HG02678 (cell line): Measurements from ENCODE around the gene SUOX.
"Not testable (repeated sequence)": the region's sequence is repeated elsewhere in the genome, so short reads cannot be mapped to it uniquely, and the experiment has no call there.

Experiments
- ATAC-seq: cut with Tn5 transposase; IDR thresholded peaks from one replicate; pipeline ENCODE4 v1.9.1; 2021; ENCODE audit warnings: mild to moderate bottlenecking, moderate library complexity; ENCODE audit not compliant: unreplicated experiment

The SUOX gene

DNA sequence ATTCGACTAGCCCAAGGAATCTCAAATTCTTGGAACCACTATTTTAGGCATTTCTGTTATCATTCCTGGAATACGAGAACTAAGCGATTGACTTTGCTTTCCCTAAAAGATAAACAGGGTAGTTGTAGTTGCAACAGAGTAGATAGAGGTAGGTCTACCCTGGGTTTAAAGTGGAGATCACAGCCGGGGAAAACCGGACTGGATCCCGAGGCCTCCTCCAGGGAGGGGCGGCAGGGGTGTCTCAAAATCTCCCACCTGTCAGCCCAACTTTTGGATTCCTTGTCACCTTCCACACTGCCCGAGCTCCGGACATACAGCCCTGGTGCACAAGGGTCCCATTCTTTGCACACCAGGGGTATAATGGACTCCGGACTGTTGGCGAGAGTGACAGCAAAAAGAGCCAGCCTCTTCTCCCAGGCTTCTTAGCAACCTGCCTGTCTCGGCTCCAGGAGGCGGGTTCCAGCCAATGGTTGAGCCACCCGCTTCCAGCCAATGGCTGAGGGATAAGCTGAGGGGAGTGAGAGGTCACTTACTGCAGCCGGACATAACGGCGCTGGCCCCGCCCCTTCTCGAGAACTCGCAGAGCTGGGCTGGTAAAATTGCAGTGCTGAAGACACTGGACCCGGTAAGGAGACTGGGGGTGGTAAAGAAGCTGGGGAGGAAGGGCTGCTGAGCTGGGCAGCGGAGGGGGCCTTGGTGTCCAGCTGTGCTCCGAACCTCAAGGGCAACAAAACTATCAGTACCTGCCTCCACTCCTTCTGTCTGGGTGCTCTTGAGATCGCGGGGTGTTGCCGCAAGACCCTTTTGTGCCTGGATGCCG, at the start of gene SUOX:
TSS of gene SUOX (plus strand) at position 562 of the 820 bp plus-strand sequence. CDS start 4,946 bp downstream, outside the sequence.
- ATAC-seq: peak; percentile 100

DNA sequence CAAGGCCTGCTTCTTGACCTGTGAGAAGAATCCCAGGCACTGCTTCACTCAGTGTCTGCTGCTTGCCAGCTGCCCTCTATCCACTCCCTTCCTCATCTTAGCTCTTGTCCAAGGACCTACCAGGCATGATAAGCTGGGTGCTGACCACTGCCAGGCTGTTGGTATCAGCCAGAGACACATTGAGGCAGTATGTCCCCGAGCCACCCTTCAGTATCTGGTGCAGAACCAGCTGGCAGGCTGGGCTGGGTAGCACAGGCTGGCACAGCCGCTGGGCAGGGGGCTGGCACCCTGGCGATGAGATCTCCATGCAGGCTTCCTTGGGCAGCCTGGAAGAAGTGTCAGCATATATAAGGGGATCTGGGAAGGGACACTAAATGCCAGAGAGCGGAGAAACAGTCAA, 41.7 kb upstream of the SUOX start:
- no peak for ATAC-seq

DNA sequence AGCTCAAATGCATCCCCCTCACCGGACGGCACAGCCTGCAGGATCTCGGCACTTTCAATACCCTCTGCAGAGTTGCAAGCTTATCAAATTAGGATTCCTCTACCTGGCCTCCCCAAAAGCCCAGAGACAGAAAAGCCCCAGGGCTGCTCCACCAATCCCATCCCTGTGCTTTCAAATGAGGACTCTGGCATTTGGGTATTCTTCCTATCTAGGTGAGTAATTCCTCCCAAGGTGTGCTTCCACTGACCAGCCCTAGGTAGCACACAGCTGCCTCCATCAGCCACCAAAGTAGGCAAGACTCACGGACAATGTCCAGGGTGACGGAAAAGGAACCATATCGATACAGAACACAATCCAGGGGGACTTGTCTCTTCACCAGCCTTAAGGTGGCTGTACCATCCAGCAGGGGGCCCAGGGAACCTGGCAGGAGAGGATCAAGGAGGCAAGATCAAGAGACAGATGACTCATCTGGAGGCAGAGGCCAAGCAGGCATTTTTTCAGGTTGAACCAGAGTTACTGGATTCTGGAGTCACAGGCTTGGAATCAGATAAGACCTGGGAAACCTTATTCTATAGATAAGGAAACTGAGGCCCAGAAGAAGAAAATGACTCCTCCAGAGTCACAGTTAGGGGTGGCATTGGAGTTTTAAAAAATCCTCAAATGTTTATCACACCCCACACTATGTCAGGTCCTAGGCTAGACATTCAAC, 41.1 kb upstream of the SUOX start:
- no peak for ATAC-seq

DNA sequence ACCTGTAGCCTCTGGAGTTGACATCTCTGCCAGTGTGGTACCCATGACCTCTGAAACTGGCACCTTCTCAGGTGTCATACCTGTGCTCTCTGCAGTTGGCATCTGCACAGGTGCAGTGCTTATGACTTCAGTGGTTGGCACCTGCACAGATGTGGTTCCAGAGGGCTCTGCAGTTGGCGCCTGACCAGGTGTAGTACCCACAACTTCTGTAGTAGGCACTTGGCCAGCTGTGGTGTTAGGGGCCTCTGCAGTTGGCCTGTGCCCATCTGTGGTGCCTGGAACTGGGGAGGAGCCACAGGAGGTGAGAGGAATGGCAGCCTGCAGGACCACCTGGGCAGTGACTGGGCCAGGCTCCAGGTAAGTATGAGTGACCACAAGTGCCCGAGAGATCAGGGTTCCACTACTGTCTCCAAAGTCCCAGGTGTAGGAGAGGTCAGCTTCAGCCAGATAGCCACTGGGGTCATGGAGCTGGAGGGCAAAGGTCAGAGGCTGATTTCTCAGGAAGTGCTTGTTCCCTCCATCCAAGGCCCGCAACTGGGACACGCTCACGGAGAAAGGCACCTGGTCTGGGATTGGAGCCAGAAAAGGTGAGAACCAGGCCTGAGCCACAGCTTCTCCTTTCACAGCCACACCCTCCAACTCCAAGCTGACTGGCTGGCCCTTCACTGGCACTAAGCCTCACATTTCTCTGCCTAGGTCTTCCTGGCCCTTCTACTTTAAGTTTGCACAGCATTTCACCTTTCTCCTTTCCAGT, 39.8 kb upstream of the SUOX start:
- no peak for ATAC-seq

DNA sequence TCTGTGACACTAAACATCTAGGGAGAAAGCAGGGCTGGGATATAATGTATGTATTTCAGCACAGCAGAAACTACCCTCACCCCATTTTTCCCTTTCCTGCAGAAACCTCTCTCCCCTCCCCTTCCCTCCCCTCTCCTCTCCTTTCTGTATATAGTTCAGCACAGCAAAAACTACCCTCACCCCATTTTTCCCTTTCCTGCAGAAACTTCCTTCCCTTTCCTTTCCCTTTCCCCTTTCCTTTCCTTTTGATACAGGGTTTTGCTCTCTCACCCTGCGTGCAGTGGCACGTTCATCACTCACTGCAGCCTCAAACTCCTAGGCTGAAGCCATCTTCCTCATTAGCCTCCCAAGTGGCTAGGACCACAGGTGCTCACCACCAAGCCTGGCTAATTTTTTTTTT, 33.3 kb upstream of the SUOX start:
- no peak for ATAC-seq

DNA sequence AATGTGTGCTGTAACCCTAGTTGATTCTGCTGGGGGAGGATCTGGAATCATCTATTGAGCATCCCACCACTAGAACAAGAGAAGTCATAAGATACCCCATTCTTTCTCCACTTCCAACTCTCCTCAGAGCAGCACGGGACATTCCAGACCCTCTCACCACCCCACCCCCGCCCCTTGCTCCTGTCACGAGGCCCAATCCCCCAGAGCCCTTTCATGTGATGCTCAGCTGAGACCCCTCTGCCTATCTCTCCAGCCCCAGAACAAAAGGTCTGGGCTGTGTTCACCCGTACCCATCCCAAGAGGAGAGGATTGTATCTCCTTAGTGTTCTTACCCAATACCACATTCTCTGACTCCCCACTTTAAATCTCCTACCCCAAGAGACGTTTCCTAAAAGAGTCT, 31.8 kb upstream of the SUOX start:
- no peak for ATAC-seq

DNA sequence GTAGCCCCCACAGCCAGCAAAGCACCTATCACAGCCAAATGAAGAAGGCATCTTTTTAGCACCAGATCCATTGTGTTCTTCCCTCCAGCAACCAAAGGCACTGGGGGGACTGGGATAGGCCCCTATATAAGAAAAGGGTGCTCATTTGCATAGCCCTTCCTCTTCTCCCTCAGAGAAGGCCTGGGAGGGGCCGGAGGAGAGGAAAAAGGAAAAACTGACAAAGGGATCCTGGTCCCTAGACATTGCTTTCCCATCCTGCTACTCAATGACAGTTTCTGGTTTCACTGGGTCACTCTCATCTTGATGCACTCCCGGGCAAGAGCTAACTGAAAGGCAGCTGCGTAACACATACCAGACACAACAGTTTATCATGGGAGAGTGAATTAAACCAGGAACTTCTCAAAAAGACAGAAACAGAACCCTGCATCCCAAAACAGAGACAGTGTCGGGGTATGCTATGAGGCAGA, 31.1 kb upstream of the SUOX start, which contains the start of gene PMEL:
TSS of gene PMEL (minus strand) at position 102 of the 467 bp plus-strand sequence. CDS start at position 71, 31 bp downstream.
- no peak for ATAC-seq

DNA sequence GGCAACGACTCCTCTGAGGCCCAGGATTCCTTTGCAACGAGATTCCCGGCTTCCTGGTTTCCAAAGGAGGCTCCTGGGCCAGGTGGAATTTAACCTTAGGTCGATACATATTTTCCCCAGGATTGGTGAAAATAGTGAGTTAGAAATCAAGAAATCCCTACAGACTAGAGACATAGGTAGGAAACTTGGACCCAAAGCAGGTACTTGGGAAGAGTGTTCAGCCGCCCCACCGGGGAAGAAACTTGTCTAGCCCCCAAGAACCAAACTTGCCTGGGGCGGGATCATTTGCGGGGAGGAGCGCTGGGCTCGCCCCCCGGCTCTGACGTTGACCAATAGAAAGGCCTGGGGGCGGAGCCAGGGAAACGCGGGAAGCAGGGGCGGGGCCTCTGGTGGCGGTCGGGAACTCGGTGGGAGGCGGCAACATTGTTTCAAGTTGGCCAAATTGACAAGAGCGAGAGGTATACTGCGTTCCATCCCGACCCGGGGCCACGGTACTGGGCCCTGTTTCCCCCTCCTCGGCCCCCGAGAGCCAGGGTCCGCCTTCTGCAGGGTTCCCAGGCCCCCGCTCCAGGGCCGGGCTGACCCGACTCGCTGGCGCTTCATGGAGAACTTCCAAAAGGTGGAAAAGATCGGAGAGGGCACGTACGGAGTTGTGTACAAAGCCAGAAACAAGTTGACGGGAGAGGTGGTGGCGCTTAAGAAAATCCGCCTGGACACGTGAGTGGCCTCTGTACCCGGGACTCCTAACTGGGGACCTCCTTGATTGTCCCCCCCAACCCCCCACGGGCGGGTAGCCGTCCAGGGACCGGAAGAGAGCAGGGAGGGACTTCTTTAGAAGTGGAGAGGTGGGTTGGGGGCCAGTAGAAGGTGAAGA, 30.4 kb upstream of the SUOX start, which contains the start of gene CDK2:
TSS of gene CDK2 (plus strand) at position 423 of the 874 bp plus-strand sequence. CDS start at position 602, 179 bp downstream.
- ATAC-seq: peak; percentile 97

DNA sequence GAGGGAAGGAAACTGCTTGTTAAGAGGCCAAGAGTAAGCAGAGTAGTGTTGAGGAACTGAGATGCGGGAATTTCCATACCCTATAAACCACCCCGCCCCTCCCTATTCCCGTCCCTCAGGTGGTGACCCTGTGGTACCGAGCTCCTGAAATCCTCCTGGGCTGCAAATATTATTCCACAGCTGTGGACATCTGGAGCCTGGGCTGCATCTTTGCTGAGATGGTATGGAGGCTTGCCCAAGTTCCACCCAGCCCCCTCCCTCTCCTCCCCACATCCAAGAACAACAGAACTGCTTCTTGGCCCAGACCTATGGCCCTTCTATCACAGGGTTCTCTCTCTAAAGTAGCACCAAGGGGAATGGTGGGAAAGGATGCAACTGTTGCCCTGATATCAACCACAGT, 27.7 kb upstream of the SUOX start:
- no peak for ATAC-seq

DNA sequence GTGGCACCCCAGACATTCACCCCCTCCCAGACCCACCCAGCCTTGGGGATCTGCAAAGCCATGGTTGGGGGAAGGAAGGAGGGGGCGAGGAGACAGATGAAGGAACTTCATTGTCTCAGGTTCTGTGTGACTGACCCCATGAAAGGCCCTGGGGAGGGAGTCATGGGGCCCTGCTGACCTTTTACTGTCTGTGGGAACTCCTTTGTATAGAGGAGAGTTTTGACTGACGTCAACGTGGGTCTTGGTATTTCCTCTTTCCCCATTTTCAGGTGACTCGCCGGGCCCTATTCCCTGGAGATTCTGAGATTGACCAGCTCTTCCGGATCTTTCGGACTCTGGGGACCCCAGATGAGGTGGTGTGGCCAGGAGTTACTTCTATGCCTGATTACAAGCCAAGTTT, 26.3 kb upstream of the SUOX start:
- ATAC-seq: no peak

DNA sequence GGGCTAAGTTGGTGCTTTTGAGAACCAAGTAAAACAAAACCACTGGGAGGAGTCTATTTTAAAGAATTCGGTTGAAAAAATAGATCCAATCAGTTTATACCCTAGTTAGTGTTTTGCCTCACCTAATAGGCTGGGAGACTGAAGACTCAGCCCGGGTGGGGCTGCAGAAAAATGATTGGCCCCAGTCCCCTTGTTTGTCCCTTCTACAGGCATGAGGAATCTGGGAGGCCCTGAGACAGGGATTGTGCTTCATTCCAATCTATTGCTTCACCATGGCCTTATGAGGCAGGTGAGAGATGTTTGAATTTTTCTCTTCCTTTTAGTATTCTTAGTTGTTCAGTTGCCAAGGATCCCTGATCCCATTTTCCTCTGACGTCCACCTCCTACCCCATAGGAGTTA, 25.0 kb upstream of the SUOX start:
- ATAC-seq: no peak

DNA sequence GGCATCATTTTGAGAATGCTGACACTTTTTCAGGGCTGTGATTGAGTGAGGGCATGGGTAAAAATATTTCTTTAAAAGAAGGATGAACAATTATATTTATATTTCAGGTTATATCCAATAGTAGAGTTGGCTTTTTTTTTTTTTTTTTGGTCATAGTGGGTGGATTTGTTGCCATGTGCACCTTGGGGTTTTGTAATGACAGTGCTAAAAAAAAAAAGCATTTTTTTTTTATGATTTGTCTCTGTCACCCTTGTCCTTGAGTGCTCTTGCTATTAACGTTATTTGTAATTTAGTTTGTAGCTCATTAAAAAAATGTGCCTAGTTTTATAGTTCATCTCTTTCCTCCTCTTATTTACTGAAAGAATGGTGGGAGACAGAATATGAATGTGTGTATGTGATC, 24.6 kb upstream of the SUOX start:
- no peak for ATAC-seq

DNA sequence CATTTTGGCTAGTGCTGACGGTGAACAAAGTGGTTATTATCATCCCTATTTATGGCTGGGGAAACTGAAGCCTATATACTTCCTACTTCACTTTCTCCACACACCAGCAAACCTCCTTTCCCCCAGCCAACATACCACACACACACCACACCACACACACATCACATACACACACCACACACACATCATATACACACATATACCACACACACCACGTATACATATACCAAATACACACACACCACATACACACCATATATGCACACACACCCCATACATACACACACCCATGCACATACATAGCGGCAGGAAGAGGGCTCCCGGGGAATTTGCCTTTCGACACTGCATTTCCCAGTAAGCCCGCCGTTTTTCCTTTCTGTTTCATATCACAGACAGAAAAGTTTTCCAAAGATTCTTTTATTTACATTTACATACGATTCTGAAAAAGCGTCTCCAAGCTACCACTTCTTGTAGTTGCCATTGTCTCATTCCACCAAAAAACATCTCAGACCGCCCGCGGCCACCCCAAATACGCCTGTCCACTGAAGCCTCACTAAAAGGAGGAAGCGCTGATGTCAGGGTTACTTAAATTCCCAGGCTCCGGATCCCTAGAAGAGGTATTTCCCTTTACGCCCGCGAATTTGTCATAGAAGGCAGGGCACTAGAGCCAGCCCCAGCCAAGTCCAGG, 24.0 kb upstream of the SUOX start:
- no peak for ATAC-seq

DNA sequence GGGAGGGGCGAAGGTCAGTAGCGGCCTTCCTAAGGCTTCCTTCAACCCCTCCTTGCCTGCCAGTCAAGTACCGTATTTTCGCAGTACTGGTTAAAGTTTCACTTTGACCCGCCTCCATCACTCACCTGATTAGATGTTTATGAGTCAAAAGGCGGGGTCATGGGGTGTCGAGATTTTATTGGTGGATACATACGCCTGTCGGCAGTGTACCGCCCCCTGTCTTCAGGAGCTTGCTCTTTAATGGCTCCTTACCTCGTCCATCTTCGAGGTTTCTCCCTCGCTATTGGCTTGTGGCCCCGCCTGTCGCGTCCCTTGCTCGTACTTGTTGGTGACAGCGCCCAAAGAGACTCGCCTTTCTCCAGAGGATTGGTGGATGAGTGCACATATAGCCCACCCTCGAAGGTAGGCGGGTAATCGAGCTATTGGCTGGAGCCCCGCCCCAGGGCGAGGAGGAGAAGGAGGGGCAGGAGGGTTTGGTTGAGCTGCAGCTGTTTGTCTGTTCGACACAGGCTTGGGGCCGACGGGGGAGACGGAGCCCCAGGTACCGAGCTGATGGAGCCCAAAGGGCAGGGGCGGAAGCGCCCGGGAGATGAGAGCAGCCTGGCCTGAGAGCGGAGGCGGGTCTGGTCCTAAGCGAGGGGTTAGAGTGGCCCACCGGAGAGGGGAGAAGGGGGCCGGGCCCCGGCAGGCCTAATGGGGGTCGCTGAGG, 23.3 kb upstream of the SUOX start, which contains the start of gene RAB5B:
TSS of gene RAB5B (plus strand) at position 480 of the 709 bp plus-strand sequence. CDS start 12,883 bp downstream, outside the sequence.
- ATAC-seq: peak; percentile 91

DNA sequence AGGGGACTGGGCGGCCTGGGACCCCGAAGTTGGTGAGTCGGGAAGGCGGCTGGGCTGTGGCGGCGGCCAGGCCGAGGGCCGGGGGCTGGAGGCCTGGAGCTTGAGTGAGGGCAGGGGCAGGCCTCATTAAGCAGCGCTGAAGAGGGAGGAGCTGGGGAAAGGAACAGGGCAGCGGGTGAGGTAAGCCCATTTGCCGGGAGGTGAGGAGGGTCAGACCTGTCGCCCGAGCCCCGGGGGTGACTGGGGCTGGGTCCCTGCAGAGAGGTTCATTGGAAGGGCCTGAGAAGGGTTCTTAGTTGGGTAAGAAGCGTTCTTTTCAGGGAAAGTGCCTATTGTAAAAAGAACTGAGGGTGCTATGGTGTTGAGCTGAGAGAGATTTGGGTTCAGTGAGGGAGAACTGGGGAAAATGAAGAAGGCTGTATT, 22.8 kb upstream of the SUOX start:
- ATAC-seq: peak; percentile 8

DNA sequence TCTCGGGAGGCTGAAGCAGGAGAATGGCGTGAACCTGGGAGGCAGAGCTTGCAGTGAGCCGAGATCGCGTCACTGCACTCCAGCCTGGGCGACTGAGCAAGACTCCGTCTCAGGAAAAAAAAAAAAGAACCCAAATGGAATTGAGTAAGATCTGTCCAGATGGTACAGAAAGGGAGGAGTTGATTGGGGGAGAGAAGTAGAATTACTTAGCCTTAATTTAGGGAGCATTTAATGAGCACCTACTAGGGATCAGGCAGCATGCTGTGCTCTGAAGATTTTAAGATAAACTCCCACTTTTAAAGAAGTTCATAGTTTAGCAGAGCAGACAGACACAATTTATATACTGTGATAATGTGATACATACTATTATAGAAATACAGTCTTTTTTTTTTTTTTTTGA, 18.7 kb upstream of the SUOX start:
- ATAC-seq: no peak

DNA sequence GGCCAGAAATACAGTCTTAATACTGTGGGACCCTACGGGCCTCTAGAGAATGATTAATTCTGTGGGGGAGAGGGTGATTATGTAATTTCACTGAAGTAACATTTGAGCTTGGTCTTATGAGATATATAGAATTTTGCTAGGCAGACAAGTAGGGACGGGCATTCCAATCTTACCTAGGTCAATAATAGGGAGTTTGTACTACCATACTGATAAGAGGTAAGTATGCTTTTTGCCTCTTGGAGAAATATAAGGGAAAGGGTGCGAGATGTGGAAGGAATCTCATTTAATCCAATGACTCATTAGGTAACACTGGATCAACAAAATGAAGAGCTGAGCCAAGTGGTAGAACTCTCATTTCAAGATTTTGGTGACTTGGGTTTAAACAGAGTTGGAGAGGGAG, 18.0 kb upstream of the SUOX start:
- no peak for ATAC-seq

DNA sequence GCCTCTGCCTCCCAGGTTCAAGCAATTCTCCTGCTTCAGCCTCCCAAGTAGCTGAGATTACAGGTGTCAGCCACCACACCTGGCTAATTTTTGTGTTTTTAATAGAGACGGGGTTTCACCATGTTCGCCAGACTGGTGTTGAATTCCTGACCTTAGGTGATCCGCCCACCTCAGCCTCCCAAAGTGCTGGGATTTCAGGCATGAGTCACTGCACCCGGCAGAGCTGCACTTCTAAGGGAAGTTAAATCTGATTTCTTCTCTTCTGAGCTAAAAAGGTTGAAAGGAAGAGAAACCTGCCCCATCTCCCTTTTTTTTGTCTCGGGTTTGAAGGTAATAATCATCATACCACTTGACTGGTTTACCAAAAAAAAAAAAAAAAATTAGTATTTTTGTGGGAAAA, 15.2 kb upstream of the SUOX start:
- not testable (repeated sequence) for ATAC-seq
